Measurements from ENCODE around the gene NUP43.
"Not testable (repeated sequence)": the region's sequence is repeated elsewhere in the genome, so short reads cannot be mapped to it uniquely, and the experiment has no call there.

Gene NUP43, protein sequence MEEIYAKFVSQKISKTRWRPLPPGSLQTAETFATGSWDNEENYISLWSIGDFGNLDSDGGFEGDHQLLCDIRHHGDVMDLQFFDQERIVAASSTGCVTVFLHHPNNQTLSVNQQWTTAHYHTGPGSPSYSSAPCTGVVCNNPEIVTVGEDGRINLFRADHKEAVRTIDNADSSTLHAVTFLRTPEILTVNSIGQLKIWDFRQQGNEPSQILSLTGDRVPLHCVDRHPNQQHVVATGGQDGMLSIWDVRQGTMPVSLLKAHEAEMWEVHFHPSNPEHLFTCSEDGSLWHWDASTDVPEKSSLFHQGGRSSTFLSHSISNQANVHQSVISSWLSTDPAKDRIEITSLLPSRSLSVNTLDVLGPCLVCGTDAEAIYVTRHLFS

DNA sequence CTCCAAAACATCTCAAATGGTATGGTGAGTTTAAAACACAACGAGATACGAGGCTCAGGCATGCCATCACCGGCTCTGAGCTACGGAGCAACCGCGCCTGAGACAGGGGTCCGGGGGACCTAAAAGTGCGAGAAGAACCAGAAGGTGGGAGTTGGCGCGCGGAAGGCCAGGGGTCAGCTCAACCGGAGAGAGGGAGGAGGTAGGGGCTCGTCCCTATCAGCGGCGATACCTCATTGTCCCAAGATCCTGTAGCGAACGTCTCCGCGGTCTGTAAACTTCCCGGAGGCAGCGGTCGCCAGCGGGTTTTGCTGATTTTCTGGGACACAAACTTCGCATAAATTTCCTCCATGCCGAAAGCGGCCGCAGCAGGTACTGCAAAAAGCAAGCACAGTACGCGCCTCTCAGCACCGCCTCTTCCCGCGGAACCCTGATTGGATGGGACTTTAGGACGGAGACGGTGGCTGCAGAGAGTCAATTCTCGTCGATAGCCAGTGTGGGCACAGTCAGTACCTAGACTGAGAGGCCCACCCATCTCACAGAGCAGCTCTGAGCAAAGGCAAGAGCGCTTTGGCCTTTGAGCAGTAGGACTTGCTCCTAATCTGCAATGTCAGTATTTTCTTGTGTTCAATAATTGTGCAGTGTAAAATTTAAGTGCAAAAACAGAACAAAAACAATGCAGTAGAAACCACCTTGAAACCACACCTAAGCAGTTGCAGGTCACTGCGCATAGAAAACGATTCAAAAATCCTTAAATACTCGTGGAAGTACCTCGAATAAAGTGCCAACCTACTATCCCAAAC, at the start of gene NUP43:
NUP43 (minus strand) TSS at position 383 of the 800 bp plus-strand sequence; CDS start at position 349, 34 bp downstream.
- intact Hi-C loops (cut with DNase I): no loop called here
- DNase-seq: peak; percentile 89 to 97 (median 93)

DNA sequence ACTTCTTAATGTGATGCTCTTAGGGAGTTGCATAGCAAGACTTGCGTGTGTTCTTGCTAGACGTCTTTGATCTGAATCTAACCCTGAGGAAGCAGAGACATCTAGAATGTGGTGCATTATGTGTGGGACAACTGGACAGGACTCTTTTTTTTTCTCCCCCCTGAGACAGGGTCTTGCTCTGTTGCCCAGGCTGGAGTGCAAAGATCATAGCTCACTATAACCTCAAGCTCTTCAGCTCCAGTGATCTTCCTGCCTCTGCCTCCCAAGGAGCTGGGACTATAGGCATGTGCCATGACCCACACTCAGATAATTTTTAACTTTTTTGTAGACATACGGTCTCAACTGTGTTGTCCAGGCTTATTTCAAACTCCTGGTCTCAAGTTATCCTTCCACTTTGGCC, 37.2 kb upstream of the NUP43 start:
- no peak for DNase-seq
- intact Hi-C loops (cut with DNase I): no loop called here

DNA sequence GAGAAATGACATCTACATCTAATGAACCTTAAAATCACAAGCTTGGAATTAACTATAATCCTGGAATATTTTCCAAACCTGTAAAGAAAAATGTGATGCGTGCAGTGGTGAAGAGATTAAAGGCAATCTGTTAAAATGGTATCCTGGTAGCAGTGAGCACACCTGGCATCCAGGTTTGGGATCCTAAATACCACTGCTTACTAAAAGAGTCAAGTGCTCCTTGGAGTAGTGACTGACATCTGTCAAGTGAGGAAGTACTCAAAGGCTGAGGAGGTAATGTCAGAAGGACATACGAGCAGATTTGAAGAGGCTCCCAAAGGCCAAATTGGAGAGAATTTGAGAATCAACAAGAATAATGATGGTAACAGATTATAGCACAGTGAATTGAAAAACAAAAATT, 36.0 kb upstream of the NUP43 start:
- intact Hi-C loops (cut with DNase I): no loop called here
- DNase-seq: no peak

DNA sequence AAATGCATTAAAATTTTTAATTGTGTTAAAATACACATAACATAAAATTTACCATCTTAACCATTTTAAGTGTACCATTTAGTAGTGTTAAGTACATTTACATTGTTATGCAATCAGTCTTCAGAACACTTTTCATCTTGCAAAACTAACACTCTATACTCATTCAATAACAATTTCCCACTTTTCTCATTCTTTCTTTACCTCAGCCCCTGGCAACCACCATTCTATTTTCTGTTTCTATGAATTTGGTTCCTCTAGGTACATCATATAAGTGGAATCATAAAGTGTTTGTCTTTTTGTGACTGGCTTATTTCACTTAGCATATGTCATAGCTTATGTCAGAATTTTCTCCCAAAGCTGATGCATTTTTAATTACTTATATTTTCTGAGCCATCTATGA, 35.4 kb upstream of the NUP43 start:
- no peak for DNase-seq
- intact Hi-C loops (cut with DNase I): no loop called here

DNA sequence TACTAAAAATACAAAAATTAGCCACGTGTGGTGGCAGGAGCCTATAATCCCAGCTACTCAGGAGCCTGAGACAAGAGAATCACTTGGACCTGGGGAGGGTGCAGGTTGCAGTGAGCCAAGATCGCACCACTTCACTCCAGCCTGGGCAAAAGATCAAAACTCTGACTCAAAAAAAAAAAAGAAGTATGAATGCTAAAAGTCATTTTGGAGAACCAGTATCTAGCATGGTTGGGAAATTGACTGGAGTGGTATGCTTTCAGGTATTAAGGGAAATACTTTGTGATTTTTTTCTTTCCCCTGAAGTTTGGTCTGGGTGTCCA, 33.3 kb upstream of the NUP43 start:
- DNase-seq: no peak
- intact Hi-C loops (cut with DNase I): no loop called here

DNA sequence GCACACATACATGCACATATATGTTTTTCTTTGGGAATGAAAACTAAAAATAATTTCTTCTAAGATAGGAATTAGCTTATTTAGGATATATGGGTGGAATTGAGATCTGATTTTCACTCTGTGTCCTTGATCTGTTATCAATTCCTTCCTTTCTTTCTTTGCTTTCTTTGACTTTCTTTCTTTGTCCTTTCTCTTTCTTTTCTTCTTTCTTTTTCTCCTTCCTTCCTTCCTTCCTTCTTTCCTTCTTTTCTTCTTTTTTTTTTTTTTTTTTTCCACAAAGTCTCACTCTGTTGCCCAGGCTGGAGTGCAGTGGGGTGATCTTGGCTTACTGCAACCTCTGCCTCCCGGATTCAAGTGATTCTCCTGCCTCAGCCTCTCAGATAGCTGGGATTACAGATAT, 31.3 kb upstream of the NUP43 start:
- intact Hi-C loops (cut with DNase I): no loop called here
- no peak for DNase-seq

DNA sequence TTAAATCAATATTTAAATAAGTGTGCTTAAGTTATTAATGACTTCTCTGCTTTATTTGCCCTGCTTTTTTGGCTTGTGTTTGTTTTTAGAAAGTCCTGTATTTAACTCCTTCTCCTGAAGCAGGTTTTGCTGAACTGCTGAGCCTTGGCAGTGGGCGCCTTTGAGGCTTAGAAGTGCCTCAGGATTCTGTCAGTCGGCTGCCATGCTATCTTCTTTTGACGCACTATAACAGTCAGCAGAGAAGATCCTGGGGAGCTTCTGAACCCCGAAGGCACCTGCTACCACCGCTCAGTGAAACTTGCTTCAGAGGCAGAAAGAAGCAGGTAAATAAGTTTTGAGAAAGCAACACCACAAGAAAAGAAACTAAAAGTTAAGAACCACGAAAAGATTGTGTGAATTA, 25.6 kb upstream of the NUP43 start:
- intact Hi-C loops (cut with DNase I): no loop called here
- DNase-seq: no peak

DNA sequence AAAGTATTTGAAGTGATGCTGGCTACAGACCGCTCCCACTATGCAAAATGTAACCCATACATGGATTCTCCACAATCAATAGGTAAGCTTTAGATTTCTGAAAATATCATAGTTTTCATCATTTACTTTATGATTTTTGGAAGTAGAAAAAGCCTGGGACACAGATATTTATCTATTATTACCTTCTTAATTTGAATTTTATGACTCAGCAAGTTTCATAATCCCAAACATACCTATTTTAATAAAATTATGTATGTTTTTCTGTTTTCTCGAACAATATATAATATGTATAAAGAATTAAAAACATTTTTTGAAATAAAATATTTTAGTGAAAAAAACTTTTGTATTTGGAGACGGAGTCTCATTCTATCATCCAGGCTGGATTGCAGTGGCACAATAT, 24.9 kb upstream of the NUP43 start:
- no peak for DNase-seq
- intact Hi-C loops (cut with DNase I): no loop called here

DNA sequence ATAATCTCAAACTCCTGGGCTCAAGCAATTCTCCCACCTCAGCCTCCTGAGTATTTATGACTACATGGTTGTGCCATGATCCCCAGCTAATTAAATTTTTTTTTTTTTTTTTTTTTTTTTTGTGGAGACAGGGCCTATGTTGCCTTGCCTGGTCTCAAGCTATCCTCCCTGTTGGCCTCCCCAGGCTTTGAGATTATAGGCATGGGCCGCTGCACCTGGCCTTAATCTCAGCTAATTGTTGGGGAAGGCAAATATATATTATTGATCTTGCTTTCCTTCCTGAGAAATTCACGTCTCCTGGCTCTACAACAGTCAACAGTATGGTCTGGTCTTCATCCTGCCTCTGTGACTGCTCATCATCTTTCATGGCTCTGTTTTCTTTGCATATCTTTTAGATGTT, 23.3 kb upstream of the NUP43 start:
- intact Hi-C loops (cut with DNase I): no loop called here
- no peak for DNase-seq

DNA sequence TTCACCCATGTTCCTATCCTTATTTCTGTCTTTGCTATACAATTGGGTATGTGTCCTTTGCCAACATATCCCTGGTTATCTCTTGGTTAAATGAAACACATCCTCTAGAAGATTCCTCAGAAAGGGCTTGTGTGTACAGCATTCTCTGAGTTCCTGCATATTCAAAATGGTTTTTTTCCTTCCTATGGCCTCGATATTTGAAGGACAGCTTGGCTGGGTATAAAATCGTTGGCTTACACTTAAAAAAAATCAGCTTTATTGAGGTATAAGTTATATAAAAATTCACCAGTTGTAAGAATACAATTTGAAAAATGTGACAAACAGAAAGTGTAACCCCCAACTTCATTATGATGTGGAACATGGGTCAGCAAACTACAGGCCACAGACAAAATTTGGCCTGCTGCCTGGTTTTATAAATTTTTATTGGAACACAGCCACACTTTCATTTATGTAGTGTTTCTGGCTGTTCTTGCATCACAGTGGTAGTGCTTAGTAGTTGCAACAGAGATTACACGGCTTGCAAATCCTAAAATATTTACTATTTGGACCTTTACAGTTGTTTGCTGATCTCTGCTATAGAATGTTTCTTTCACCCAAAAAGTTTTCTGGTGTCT, 19.9 kb upstream of the NUP43 start:
- DNase-seq: no peak
- intact Hi-C loops (cut with DNase I): no loop called here

DNA sequence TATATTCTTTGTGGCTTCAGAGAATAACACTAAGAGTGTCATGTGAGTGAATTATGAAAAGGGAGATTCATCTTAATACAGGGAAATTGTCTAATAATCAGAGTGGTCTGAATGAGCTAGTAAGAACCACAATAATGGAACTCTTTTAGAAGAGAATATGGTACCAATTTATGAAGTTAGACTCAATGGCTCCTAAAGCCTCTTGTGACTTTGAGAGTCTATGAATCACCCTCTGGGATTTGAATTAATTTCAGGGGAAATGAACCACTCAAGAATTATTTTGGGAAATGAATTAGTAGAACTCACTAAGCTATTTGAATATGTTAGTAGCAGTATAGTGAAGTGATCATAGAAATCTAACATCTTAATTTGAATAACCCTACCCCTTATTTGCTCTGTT, 17.5 kb upstream of the NUP43 start:
- intact Hi-C loops (cut with DNase I): no loop called here
- DNase-seq: no peak

DNA sequence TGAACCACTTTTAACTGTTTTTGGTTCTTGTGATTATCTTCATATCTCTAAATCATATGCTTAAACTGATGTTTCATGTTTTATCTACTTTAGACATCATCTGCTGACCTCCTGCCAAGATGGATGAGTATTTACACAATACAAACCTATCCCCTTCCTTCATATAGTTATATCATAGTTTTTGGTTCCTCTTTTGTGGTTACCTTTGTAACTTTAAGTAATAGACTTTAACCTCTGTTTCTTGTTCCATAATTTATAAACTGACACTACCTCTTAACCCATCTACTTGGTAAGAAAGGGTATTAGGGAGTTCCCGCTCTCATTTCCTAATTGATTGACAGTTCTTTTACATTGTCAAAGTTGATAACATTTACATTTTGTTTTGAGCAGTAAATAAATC, 15.1 kb upstream of the NUP43 start:
- intact Hi-C loops (cut with DNase I): no loop called here
- no peak for DNase-seq

DNA sequence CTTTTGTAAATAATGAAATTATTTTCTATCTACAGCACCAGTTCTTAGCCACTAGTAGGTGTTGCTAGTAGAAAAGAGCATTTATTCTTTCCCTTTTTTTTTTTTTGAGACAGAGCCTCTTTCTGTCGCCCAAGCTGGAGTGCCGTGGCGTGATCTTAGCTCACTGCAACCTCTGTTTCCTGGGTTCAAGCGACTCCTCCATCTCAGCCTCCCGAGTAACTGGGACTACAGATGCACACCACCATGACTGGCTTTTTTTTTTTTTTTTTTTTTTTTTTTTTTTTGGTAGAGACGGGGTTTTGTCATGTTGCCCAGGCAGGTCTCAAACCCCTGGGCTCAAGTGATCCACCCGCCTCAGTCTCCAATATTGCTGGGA, 9.9 kb upstream of the NUP43 start:
- DNase-seq: no peak
- intact Hi-C loops (cut with DNase I): loop anchor here (10.0 kb wide), 1 partner anchor 79 kb away; no protein-coding TSS in a partner anchor

DNA sequence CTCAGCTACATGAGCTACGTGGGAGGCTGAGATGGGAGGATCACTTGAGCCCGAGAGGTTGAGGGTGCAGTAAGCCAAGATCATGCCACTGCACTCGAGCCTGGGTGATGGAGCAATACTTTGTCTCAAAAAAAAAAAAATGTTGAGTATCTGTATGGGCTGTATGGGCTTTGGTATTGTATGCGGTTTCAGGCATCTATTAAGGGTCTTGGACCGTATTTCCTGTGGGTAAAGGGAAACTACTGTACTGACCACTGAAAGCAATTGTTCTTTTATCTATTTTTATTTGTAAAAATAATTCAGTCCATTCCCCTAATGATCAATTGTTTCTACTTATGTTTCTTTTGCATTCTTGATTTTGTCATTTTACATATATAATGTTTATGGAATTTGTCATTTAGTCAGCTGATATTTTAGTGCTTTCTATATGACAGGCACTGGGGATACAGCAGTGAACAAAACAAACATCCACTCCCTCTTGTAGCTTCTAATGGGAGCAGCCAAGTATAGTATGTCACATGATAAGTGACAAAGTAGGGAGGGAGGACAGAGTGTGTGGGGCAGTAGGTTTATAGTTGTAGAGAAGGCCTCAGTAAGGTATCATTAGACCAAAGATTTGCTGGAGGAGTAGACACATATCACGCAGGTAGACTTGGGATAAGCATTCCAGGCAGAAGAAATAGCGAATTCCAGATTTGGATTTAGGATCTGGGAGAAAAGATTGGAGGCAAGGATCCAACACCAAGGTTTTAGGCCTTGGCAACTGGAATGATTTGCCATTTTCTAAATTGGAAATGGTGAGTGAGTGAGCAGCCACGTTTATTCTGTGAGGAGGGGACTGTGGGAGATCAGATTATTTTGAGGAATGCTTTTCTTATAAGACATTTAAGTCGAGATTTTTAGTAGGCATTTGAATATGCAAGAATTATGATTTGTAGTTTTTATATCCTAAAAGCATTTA, 9.3 kb upstream of the NUP43 start:
- peak in 1 of 42 donors; percentile 28 for DNase-seq
- intact Hi-C loops (cut with DNase I): loop anchor here (10.0 kb wide), 1 partner anchor 79 kb away; no protein-coding TSS in a partner anchor

DNA sequence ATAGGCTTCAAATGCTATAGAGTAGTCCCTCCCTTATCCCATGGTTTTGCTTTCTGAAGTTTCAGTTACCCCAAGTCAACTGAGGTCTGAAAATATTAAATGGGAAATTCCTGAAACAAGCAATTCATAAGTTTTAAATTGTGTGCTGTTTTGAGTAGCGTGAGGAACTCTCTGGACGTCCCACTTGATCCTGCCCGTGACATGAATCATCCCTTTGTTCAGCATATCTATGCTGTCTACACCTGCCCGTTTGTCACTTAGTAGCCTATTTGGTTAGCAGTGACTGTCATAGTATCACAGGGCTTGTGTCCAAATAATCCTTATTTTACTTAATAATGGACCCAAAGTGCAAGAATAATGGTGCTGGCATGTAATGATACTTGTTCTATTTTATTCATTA, 8.2 kb upstream of the NUP43 start:
- intact Hi-C loops (cut with DNase I): loop anchor here (10.0 kb wide), 1 partner anchor 80 kb away; no protein-coding TSS in a partner anchor
- no peak for DNase-seq

DNA sequence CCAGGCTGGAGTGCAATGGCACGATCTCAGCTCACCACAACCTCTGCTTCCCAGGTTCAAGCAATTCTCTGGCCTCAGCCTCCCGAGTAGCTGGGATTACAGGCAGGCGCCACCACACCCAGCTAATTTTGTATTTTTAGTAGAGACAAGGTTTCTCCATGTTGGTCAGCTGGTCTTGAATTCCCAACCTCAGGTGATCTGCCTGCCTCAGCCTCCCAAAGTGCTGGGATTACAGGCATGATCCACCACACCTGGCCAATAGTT, 7.0 kb upstream of the NUP43 start:
- intact Hi-C loops (cut with DNase I): loop anchor here (10.0 kb wide), 1 partner anchor 81 kb away; no protein-coding TSS in a partner anchor
- not testable (repeated sequence) for DNase-seq

DNA sequence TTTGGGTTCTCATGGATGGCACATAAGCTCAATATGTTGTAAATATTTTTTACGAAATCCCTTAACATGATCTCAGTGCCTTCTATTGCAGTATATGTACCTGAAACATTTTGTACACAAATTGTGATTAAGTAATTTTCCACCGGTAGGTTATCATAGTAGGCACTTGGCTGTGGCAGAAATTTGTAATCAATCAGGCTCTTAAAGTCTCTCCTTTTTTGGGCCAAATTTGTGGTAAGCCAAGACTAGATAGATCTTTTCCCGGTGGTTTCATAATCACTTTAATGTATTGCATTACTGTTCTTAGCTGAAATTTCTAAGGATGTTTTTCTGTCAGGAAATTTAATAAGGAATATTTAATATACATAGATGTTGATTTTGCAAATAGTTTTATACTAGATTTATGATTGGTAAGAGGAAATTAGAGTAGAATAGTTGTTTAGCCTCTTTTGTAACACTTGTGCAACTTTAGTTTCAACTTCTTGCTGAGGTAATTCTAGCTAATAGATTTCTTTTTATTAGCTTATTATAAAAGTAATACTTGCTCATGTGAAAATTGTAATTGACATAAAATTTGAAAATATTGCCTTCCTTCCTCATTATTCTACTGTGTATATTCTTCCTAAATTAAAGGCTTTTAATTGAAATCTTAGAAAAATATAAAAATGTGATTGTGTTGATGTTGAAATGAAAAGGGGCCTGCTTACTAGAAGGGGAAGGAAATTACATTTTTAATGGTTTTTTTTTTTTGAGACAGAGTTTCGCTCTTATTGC, 6.5 kb upstream of the NUP43 start:
- intact Hi-C loops (cut with DNase I): loop anchor here (10.0 kb wide), 1 partner anchor 82 kb away; no protein-coding TSS in a partner anchor
- no peak for DNase-seq

DNA sequence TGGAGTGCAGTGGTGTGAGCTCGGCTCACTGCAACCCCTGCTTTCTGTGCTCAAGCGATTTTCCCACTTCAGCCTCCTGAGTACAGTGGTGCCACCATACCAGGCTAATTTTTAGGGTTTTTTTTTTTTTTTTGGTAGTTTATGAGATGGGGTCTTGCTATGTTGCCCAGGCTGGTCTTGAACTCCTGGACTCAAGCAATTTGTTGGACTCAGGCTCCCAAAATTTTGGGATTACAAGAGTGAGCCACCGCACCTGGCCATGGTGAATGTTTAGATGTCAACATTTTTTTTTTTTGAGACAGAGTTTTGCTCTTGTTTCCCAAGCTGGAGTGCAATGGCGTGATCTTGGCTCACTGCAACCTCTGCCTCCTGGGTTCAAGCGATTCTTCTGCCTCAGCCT, 5.6 kb upstream of the NUP43 start:
- not testable (repeated sequence) for DNase-seq
- intact Hi-C loops (cut with DNase I): loop anchor here (10.0 kb wide), 1 partner anchor 83 kb away; no protein-coding TSS in a partner anchor

Measured in head of caudate nucleus (tissue), 42 donors.